ENCODE data around the gene TNRC6A. TPM values are rescaled to one million over a fixed set of nuclear protein-coding genes. Genes with fewer than 3 reads are reported as not detected.

Gene TNRC6A
- total RNA-seq, result 10 to 100 TPM; 37.4 to 37.8 TPM

DNA sequence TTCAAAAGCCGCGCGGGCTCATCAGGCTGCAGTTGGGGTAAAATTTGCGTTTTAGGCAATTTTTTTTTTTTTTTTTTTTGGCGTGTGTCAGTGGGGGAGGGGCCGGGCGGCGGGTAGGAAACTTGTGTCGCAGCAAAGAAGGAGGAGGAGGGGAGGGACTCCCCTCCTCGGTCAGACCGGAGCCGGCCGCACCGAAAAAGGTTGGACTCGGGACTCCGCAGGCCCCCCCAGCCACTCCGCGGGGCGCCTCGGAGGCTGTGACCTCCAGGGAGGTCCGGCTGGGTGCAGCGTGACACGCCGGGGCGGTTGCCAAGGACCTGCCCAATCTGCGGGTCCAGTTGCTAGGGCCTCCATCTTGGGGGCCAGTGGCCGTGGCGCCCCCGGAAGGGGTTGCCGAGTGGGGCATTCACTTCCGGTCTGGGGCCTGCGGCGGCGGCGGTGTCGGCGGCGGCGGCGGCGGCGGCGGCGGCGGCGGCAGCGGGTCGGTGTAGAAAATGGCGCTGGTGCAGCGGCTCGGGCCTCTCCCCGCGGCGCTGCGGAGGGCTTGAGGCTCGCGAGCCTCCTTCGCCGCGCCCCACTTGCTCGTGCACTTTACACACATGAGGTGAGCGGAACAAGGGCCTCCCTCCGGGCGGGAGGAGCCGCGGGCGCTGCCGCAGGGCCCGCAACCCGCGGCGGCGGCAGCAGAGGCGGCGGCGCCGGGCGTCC lies at the start of gene TNRC6A:
TSS of gene TNRC6A (plus strand) at position 409 of the 708 bp plus-strand sequence. CDS start at position 600, 191 bp downstream.
- Mint-ChIP-seq H3K36me3 (ENCODE audit: low read depth) (peaks cover 36% of the 10 kb centered on the region), H3K4me1 (peaks cover 41% of the 10 kb centered on the region), H3K27me3 (no peaks in the 10 kb centered on the region), H3K9me3 (no peaks in the 10 kb centered on the region), H3K4me3 (peak within 1 kb of the TSS; percentile 92), H3K27ac (peak within 1 kb of the TSS; percentile 92)
- DNase-seq, result peak; percentile 79
- CTCF ChIA-PET, result interaction anchor here (0.7 kb wide), 1 partner anchor 41 kb away, joined by 3 read pairs; no protein-coding TSS in a partner anchor
- POLR2A ChIA-PET, result interaction anchor here (0.9 to 1.5 kb wide), 8 partner anchors 66 to 1172 kb away, joined by 3 to 7 read pairs (median 4); partner anchors contain the start of genes EARS2, LCMT1, RBBP6 and UBFD1

DNA sequence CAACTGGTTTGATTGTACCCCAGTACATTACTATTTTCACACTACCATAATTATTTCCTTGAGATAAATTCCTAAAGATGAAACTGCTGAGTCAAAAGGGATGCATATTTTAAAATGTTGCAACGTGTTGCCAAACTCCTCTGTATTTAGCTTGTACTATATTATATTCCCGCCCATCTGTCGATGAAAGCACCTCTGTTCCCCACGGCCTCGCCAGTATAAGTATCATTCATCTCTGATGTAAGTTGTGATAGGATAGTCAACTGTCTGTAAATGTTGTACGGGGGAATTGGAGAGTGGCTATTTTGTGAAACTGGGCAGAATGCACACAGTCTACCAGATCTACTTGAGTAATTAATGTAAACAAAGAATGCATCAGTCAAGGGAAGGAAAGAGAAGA lies 47.7 kb upstream of the TNRC6A start:
- POLR2A ChIA-PET, result no interaction called here
- Mint-ChIP-seq H3K9me3 (no peaks in the 10 kb centered on the region), H3K27ac (no peak overlapping the region)

DNA sequence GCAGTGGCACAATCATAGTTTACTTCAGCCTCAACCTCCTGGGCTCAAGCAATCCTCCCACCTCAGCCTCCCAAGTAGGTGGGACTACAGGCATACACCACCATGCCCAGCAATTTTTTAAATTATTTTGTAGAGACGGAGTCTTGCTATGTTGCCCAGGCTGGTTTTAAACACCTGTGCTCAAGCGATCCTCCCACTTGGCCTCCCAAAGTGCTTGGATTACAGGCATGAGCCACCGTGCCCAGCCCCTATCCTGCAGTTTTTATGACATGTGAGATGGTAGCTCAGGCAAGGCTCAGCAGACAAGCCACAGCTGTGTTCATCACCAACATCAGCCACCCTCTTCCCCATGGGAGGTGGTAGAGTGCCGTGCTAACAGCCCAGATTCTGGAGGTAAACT lies 46.2 kb upstream of the TNRC6A start:
- ChIA-PET POLR2A (no interaction called here), CTCF (no interaction called here)
- H3K27me3 Mint-ChIP-seq, result peaks cover 2% of the 10 kb centered on the region
- H3K27ac Mint-ChIP-seq, result no peak overlapping the region
- no peaks in the 10 kb centered on the region for H3K36me3 Mint-ChIP-seq (ENCODE audit: low read depth)
- H3K4me1 Mint-ChIP-seq, result peaks cover 2% of the 10 kb centered on the region
- H3K9me3 Mint-ChIP-seq, result no peaks in the 10 kb centered on the region
- no peak overlapping the region for H3K4me3 Mint-ChIP-seq
- no peak for DNase-seq

More for the DNA sequence above, 47.7 kb upstream of the TNRC6A start:
- H3K4me1 Mint-ChIP-seq, result peaks cover 2% of the 10 kb centered on the region
- no peak overlapping the region for H3K4me3 Mint-ChIP-seq
- peaks cover 8% of the 10 kb centered on the region for H3K27me3 Mint-ChIP-seq
- DNase-seq, result no peak
- no peaks in the 10 kb centered on the region for H3K36me3 Mint-ChIP-seq (ENCODE audit: low read depth)
- CTCF ChIA-PET, result interaction anchor here (0.6 kb wide), 1 partner anchor 18 kb away, joined by 3 read pairs; no protein-coding TSS in a partner anchor

DNA sequence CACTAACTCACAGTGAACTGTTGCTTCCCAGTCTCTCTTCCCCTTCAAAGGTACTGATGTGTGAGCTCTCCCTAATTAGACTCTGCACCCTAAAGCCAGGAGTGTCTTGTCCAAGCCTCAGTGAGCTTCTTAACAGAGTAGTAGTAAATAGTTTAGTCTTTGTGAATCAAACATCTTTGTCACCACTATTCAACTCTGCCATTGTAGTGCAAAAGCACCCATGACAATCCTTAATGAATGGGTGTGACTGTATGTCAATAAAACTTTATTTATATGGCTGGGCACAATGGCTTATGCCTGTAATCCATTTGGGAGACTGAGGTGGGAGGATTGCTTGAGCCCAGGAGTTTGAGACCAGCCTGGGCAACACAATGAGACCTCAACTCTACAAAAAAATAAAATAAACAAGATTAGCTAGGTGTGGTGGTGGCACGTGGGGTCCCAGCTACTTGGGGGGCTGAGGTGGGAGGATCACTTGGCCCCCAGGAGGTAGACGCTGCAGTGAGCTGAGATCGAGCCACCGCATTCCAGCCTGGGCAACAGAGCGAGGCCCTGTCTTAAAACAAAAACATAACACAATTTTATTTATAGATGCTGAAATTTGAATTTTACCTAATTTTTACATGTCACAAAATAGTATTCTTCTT lies 45.5 kb upstream of the TNRC6A start:
- ChIA-PET CTCF (no interaction called here), POLR2A (no interaction called here)
- DNase-seq, result no peak
- no peak overlapping the region for H3K4me3 Mint-ChIP-seq
- H3K4me1 Mint-ChIP-seq, result peaks cover 2% of the 10 kb centered on the region
- peaks cover 2% of the 10 kb centered on the region for H3K27me3 Mint-ChIP-seq
- H3K9me3 Mint-ChIP-seq, result no peaks in the 10 kb centered on the region
- no peaks in the 10 kb centered on the region for H3K36me3 Mint-ChIP-seq (ENCODE audit: low read depth)
- H3K27ac Mint-ChIP-seq, result no peak overlapping the region

DNA sequence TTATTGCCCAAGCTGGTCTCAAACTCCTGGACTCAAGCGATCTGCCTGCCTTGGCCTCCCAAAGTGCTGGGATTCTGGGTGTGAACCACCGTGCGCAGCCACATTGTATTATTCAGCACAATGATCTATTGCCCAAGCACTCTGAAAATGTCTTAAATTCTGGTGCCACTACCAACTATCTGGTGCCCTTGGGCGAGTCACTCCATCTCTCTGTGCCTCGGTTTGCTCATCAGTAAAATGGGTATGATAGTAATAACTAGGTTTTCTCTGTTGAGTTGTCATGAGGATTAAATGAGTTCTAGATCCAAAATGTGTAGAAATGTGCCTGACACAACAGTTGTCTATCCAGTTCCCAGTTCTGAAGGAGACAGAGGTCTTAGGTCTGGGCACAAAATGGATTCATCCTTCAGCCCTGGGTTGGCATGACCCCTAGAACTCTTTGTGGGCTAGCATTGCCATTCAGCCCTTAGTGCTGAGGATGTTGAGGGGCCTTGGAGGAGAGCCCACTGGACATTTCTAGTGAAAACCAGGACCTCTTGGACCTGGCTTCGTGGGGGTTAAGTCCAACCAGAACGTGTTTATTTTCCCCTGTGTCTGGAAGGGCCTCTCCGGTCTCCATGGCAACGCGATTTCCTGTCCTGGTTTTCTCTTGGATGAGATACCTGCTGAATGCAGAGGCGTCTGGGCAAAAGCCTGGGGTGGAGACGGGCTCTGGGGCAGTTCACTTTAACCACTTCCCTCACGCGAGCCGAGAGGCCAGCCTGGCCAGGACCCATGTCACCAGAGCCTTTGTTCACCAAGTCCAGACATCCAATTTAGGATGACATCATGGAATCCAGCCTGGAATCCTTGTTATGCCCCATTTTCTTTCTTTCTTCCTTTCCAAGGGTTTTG lies 43.7 kb upstream of the TNRC6A start:
- no peaks in the 10 kb centered on the region for H3K9me3 Mint-ChIP-seq
- H3K27me3 Mint-ChIP-seq, result peaks cover 2% of the 10 kb centered on the region
- peaks cover 2% of the 10 kb centered on the region for H3K4me1 Mint-ChIP-seq
- no peak overlapping the region for H3K4me3 Mint-ChIP-seq
- POLR2A ChIA-PET, result no interaction called here
- DNase-seq, result no peak
- CTCF ChIA-PET, result no interaction called here
- H3K36me3 Mint-ChIP-seq (ENCODE audit: low read depth), result no peaks in the 10 kb centered on the region
- H3K27ac Mint-ChIP-seq, result no peak overlapping the region

DNA sequence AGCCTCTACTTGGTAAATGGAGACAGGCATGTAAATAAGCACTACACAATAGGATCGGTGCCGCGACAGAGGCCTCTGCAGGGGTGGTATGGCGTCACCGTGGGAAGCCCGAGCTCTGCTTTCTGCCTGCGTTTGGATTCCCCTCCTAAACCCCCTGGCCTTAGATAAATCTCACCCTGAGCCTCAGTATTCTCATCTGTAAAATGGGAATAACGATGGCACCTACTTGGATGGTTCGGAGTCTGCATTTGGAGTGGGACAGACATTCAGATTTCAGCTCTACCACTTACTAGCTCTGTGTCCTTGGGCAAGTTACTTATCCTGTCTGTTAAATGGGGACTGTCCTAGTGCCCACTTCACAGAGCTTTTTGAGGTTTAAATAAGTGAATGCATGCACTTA lies 42.8 kb upstream of the TNRC6A start:
- H3K27ac Mint-ChIP-seq, result no peak overlapping the region

DNA sequence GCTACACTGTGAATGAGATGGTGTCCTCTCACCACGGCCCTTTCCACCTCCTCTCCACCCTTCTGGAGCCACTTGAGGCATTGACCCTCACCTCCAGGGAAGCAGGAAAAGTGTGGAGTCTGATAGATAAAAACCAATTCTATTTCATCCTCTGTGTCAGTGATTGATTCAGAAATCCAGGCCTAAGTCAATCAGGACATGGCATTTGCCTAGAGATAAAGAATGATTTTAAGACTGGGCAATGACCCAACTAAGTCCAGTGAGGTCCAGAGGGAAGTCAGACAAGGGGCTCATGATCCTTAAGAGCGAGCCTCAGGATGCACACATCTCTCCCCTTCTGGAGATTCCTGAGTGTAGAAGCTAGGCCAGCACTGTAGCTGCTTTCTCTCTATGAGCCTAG lies 41.1 kb upstream of the TNRC6A start:
- no peak for DNase-seq
- Mint-ChIP-seq H3K4me1 (peaks cover 2% of the 10 kb centered on the region), H3K27me3 (no peaks in the 10 kb centered on the region), H3K27ac (no peak overlapping the region), H3K36me3 (ENCODE audit: low read depth) (no peaks in the 10 kb centered on the region), H3K9me3 (no peaks in the 10 kb centered on the region), H3K4me3 (no peak overlapping the region)
- ChIA-PET CTCF (interaction anchor here (0.6 kb wide), 1 partner anchor 40 kb away, joined by 3 read pairs; no protein-coding TSS in a partner anchor), POLR2A (no interaction called here)

More for the DNA sequence above, 42.8 kb upstream of the TNRC6A start:
- ChIA-PET CTCF (no interaction called here), POLR2A (no interaction called here)
- H3K27me3 Mint-ChIP-seq, result peaks cover 2% of the 10 kb centered on the region
- no peaks in the 10 kb centered on the region for H3K9me3 Mint-ChIP-seq
- DNase-seq, result no peak
- H3K4me3 Mint-ChIP-seq, result no peak overlapping the region
- H3K4me1 Mint-ChIP-seq, result peaks cover 2% of the 10 kb centered on the region
- H3K36me3 Mint-ChIP-seq (ENCODE audit: low read depth), result no peaks in the 10 kb centered on the region

DNA sequence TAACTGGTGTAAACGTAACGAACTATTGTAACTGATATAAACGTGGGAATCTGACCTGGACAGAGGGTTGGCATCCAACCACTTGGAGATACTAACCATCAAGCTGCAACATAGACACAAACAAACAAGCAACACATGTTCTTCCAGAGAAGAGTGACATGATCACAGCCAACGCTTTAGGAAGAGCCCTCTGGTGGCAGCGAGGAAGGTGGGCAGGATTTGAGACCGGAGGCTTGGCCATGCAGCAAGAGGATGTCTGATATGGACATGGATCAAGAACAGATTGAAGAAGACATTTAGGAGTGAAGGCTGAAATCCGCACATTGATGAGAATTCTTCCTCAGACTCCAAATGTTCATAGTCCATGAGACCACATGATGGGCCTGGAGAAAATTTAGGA lies 40.3 kb upstream of the TNRC6A start:
- DNase-seq, result no peak
- Mint-ChIP-seq H3K27me3 (no peaks in the 10 kb centered on the region), H3K36me3 (ENCODE audit: low read depth) (no peaks in the 10 kb centered on the region), H3K27ac (no peak overlapping the region), H3K9me3 (no peaks in the 10 kb centered on the region), H3K4me3 (no peak overlapping the region), H3K4me1 (peaks cover 2% of the 10 kb centered on the region)
- CTCF ChIA-PET, result interaction anchor here (1.4 kb wide), 1 partner anchor 172 kb away, joined by 4 read pairs; no protein-coding TSS in a partner anchor
- POLR2A ChIA-PET, result no interaction called here

DNA sequence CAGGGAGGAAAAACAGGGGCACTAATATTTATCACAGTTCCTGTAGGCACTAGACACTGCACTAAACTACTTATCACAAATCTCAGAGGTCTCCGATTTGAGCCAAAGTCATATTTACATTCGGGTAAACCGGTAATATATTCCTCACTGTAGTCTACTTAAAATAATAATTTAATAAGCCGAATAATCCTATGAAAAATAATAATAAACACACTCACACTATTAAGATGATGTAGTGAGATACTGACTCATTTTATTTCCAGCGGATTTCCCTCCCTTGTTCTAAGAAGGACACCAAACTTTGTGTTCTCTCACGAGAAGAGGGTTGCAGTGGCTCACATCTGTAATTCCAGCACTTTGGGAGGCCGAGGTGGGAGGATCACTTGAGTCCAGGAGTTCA lies 36.6 kb upstream of the TNRC6A start:
- no peak overlapping the region for H3K27ac Mint-ChIP-seq
- CTCF ChIA-PET, result no interaction called here
- H3K36me3 Mint-ChIP-seq (ENCODE audit: low read depth), result no peaks in the 10 kb centered on the region
- no peaks in the 10 kb centered on the region for H3K27me3 Mint-ChIP-seq
- H3K4me3 Mint-ChIP-seq, result no peak overlapping the region
- POLR2A ChIA-PET, result no interaction called here
- no peak for DNase-seq
- no peaks in the 10 kb centered on the region for H3K4me1 Mint-ChIP-seq
- H3K9me3 Mint-ChIP-seq, result no peaks in the 10 kb centered on the region

DNA sequence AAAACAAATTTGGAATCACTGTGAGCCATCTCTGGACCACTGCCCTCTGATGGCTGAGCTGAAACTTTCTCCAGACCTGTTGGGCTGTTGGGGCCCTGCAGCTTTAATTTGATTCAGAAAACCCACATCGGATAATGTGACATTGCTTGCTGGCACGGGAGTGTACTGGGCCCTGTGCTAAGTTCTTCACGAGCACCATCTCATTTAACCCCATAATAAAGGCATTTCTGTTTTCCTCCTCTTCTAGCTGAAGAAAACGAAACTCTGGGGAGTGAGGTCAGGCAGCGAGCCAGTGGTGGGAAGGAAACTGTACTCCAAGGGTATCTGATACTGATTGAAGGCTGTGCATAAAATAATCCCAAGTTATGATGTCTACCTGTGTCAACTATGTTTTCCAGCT lies 34.5 kb upstream of the TNRC6A start:
- Mint-ChIP-seq H3K4me3 (no peak overlapping the region), H3K4me1 (no peaks in the 10 kb centered on the region), H3K36me3 (ENCODE audit: low read depth) (no peaks in the 10 kb centered on the region), H3K27ac (no peak overlapping the region), H3K9me3 (no peaks in the 10 kb centered on the region), H3K27me3 (peaks cover 2% of the 10 kb centered on the region)
- CTCF ChIA-PET, result no interaction called here
- POLR2A ChIA-PET, result no interaction called here
- DNase-seq, result no peak

DNA sequence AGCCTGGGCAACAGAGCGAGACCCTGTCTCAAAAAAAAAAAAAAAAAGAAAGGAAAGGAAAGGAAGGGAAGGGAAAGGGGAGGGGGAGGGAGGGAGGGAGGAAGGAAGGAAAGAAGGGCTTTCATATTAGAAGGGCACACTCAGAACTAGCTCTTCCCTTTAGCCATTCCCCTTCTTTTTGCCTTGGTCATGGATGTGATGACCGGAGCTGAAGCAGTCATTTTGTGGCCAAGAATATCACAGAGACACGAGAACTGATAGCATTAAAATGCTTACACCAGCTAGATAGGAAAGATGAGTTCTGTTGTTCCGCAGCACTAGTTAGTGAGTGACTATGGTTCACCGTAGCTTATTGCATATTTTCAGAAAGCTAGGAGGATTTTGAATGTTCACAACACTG lies 32.8 kb upstream of the TNRC6A start:
- DNase-seq, result no peak
- Mint-ChIP-seq H3K27ac (no peak overlapping the region), H3K36me3 (ENCODE audit: low read depth) (no peaks in the 10 kb centered on the region), H3K4me3 (no peak overlapping the region), H3K9me3 (no peaks in the 10 kb centered on the region), H3K27me3 (peaks cover 9% of the 10 kb centered on the region), H3K4me1 (no peaks in the 10 kb centered on the region)
- POLR2A ChIA-PET, result no interaction called here
- CTCF ChIA-PET, result no interaction called here

DNA sequence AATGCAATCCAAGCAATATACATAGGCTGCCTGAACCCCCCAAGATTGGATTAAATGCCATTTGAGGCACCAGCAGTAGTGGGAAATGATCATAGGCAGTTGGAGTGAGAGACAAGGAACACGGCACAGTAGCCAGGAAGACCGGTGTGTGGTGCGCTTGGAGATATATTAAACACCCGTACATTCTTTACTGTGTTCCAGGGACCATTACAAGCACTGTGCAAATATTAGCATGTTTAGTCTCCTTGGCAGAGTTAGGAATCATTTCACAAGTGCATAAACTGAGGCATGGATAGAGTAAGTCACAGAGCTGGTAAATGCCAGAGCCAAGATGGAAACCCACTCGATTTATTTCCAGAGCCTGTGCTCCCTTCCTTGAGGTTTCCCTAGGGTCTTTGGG lies 31.1 kb upstream of the TNRC6A start:
- H3K4me1 Mint-ChIP-seq, result no peaks in the 10 kb centered on the region
- CTCF ChIA-PET, result no interaction called here
- H3K27ac Mint-ChIP-seq, result no peak overlapping the region
- H3K36me3 Mint-ChIP-seq (ENCODE audit: low read depth), result no peaks in the 10 kb centered on the region
- DNase-seq, result no peak
- H3K27me3 Mint-ChIP-seq, result peaks cover 14% of the 10 kb centered on the region
- no peak overlapping the region for H3K4me3 Mint-ChIP-seq
- POLR2A ChIA-PET, result no interaction called here
- H3K9me3 Mint-ChIP-seq, result no peaks in the 10 kb centered on the region

DNA sequence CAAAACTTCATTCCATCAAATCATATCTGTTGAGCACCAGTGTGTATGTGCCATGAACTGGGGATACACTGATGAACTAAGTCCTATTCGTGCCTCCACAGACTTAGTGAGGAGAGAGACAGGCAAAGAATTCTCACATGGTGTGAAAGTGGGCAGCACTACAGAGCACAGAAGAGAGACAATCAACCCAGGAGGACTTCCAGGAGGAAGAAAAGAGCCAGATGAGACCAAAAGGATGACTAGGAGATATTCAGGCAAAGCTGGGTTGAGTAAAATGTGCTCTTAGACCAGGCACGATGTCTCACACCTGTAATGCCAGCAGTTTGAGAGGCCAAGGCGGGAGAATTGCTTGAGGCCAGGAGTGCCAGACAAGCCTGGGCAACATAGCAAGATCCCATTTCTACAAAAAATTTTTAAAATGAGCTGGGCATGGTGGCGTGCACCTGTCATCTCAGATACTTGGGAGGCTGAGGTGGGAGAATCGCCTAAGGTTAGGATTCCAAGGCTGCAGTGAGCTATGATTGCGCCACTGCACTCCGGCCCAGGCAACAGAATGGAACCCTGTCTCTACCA lies 30.2 kb upstream of the TNRC6A start:
- H3K27me3 Mint-ChIP-seq, result peaks cover 14% of the 10 kb centered on the region
- H3K27ac Mint-ChIP-seq, result no peak overlapping the region
- no peaks in the 10 kb centered on the region for H3K4me1 Mint-ChIP-seq
- ChIA-PET CTCF (interaction anchor here (0.6 to 0.7 kb wide), 2 partner anchors 18 to 70 kb away, joined by 3 to 4 read pairs; no protein-coding TSS in a partner anchor), POLR2A (no interaction called here)
- H3K4me3 Mint-ChIP-seq, result no peak overlapping the region
- no peaks in the 10 kb centered on the region for H3K36me3 Mint-ChIP-seq (ENCODE audit: low read depth)
- no peaks in the 10 kb centered on the region for H3K9me3 Mint-ChIP-seq
- no peak for DNase-seq
